Activated T-helper 9 cell treated with anti-CD3 and anti-CD28 coated beads, Interleukin-2, amount 50 U/mL, for 16 hours (primary cell): ENCODE results near the gene ZNF443.
A peak's percentile ranks its signal among the peaks of the same experiment; 100 is the strongest.
"Not testable (repeated sequence)": the region's sequence is repeated elsewhere in the genome, so short reads cannot be mapped to it uniquely, and the experiment has no call there.

Experiments
- DNase-seq: peaks from one replicate; pipeline ENCODE4 v3.0.0-alpha.2; 2020; ENCODE audit warnings: low read depth

ZNF443 gene

GRCh38 chr19:12417273-12417672 lies 23.5 kb downstream of the ZNF443 start:
- DNase-seq, result not testable (repeated sequence)

- no peak for DNase-seq
Measured at GRCh38 chr19:12411893-12412292, 28.9 kb downstream of the ZNF443 start.

GRCh38 chr19:12400633-12401502 lies 40.0 kb downstream of the ZNF443 start, which contains the start of gene ZNF799:
ZNF799 (minus strand) TSS chr19:12401271; CDS start chr19:12401070, 201 bp downstream.
- peak; percentile 71 for DNase-seq

GRCh38 chr19:12399901-12400632 lies 40.8 kb downstream of the ZNF443 start:
- DNase-seq, result peak; percentile 17

GRCh38 chr19:12391148-12391547 lies 49.7 kb downstream of the ZNF443 start:
- DNase-seq, result not testable (repeated sequence)

GRCh38 chr19:12386365-12386764 lies 54.5 kb downstream of the ZNF443 start:
- not testable (repeated sequence) for DNase-seq

GRCh38 chr19:12380444-12380737 lies 60.4 kb downstream of the ZNF443 start:
- DNase-seq, result no peak

- DNase-seq, result no peak
Measured at GRCh38 chr19:12379732-12380443, 60.9 kb downstream of the ZNF443 start.
